Measurements from ENCODE around the gene ZNF556.

Gene ZNF556

GRCh38 chr19:2867025-2867991, at the start of gene ZNF556:
Gene ZNF556 (plus strand): TSS chr19:2867335. CDS start chr19:2867422, 87 bp downstream.
- peak within 1 kb of the TSS in 1 of 10 experiments; percentile 3; a peak in 1 of 20 replicates for H3K4me3 ChIP-seq
- H3K4me2 ChIP-seq, result peak within 1 kb of the TSS in 10 of 11 experiments; percentile 17 to 75 (median 68); a peak in 17 of 22 replicates
- H3K27ac ChIP-seq, result peak within 1 kb of the TSS in 8 of 11 experiments; percentile 59 to 84 (median 76); a peak in 15 of 22 replicates
- peaks cover 57 to 89% (median 72%) of the 10 kb centered on the region in 11 experiments for H3K9me3 ChIP-seq (replicated peaks in 1 of 11)
- peak within 1 kb of the TSS in 4 of 11 experiments; percentile 66 to 77 (median 72); a peak in 6 of 22 replicates for H3K9ac ChIP-seq
- H3K4me1 ChIP-seq, result peaks cover 10 to 53% (median 37%) of the 10 kb centered on the region in 10 experiments; a peak in 19 of 20 replicates
- H3K27me3 ChIP-seq, result no peaks in the 10 kb centered on the region
- H3K36me3 ChIP-seq, result no peaks in the 10 kb centered on the region
- TF ChIP-seq Cebpa-rat (IDR thresholded peaks at IDR 0.05), result no peak
- H4K20me1 ChIP-seq, result no peaks in the 10 kb centered on the region

GRCh38 chr19:2819540-2820111, 47.5 kb upstream of the ZNF556 start, which contains the start of gene ZNF554:
Gene ZNF554 (plus strand): TSS chr19:2819868. CDS start chr19:2820072, 204 bp downstream.
- Histone ChIP-seq H3K4me2 (peak within 1 kb of the TSS; percentile 89 to 100 (median 97)), H3K27ac (peak within 1 kb of the TSS; percentile 61 to 79 (median 71)), H3K4me3 (peak within 1 kb of the TSS; percentile 80 to 98 (median 88)), H3K4me1 (peaks cover 6 to 27% (median 21%) of the 10 kb centered on the region in 10 experiments; a peak in 18 of 20 replicates), H4K20me1 (peaks cover 0 to 18% (median 0%) of the 10 kb centered on the region in 11 experiments; a peak in 3 of 22 replicates), H3K9ac (peak within 1 kb of the TSS; percentile 77 to 91 (median 85)), H3K27me3 (no peaks in the 10 kb centered on the region), H3K9me3 (replicated peaks in 1 of 11) (peaks cover 11 to 29% (median 21%) of the 10 kb centered on the region in 11 experiments; a peak in 15 of 22 replicates), H3K36me3 (peaks cover 0 to 41% (median 19%) of the 10 kb centered on the region in 11 experiments; a peak in 15 of 22 replicates)
- no peak for TF ChIP-seq Cebpa-rat (IDR thresholded peaks at IDR 0.05)

GRCh38 chr19:2820112-2820702, 46.9 kb upstream of the ZNF556 start:
- peak overlapping the region; percentile 77 to 91 (median 85) for H3K9ac ChIP-seq
- peak overlapping the region; percentile 89 to 100 (median 97) for H3K4me2 ChIP-seq
- H3K4me3 ChIP-seq, result peak overlapping the region; percentile 80 to 98 (median 88)
- peaks cover 6 to 31% (median 21%) of the 10 kb centered on the region in 10 experiments; a peak in 18 of 20 replicates for H3K4me1 ChIP-seq
- peak overlapping the region; percentile 61 to 79 (median 71) for H3K27ac ChIP-seq
- H3K9me3 ChIP-seq (replicated peaks in 1 of 11), result peaks cover 15 to 33% (median 26%) of the 10 kb centered on the region in 11 experiments; a peak in 21 of 22 replicates
- H3K27me3 ChIP-seq, result no peaks in the 10 kb centered on the region
- TF ChIP-seq Cebpa-rat (IDR thresholded peaks at IDR 0.05), result no peak
- H4K20me1 ChIP-seq, result peaks cover 0 to 13% (median 0%) of the 10 kb centered on the region in 11 experiments; a peak in 3 of 22 replicates
- H3K36me3 ChIP-seq, result peaks cover 0 to 35% (median 18%) of the 10 kb centered on the region in 11 experiments; a peak in 12 of 22 replicates

DNA sequence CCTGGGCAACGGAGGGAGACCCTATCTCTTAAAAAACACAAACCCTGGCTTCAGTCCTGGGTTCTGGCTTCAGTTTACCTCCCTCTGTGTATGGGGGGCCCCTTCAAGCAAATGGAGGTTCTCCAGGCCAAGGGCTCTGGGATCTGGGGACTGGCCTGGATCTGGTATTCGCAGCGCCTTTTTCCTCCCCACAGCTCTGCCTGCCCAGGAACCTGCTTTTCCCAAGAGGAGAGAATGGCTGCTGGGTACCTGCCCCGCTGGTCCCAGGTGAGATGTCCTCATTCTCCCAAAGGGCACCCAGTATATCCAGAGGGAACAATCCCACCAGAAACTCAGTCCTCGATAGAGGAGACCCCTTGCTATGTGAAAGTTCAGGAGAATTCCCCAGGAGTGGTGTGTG, 44.3 kb upstream of the ZNF556 start:
- H3K27ac ChIP-seq, result no peak overlapping the region
- TF ChIP-seq Cebpa-rat (IDR thresholded peaks at IDR 0.05), result no peak
- peaks cover 10 to 40% (median 35%) of the 10 kb centered on the region in 11 experiments; a peak in 19 of 22 replicates for H3K36me3 ChIP-seq
- H3K4me2 ChIP-seq, result no peak overlapping the region
- H3K27me3 ChIP-seq, result no peaks in the 10 kb centered on the region
- peaks cover 6 to 37% (median 24%) of the 10 kb centered on the region in 10 experiments; a peak in 18 of 20 replicates for H3K4me1 ChIP-seq
- no peaks in the 10 kb centered on the region for H4K20me1 ChIP-seq
- H3K4me3 ChIP-seq, result no peak overlapping the region
- peaks cover 41 to 59% (median 53%) of the 10 kb centered on the region in 11 experiments for H3K9me3 ChIP-seq (replicated peaks in 1 of 11)
- no peak overlapping the region for H3K9ac ChIP-seq

DNA sequence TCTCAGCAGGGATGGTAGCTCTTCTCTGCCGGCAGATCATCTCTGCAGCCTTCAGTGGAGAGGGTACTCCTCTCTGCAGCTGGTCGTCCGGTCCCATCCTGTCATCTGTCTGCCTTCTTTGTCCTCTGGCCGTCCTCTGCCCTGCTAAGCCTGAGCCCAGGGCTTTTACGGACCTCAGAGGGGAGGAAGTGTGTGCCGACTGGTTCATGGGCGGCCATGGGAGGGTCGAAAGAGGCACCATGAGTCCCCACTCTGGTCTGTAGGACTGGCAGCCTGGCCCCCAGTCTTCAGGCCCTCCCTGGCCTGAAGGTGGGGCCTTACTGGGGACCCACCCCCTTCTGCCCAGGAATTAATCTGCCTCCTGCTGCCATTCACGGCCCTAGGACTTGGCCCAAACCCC, 43.5 kb upstream of the ZNF556 start:
- Histone ChIP-seq H3K27ac (no peak overlapping the region; a peak in 1 of 22 replicates), H3K36me3 (peaks cover 10 to 47% (median 38%) of the 10 kb centered on the region in 11 experiments; a peak in 19 of 22 replicates), H3K4me2 (peak overlapping the region in 7 of 11 experiments; percentile 7 to 47 (median 27); a peak in 9 of 22 replicates), H3K4me1 (peaks cover 7 to 45% (median 31%) of the 10 kb centered on the region in 10 experiments; a peak in 18 of 20 replicates), H3K27me3 (no peaks in the 10 kb centered on the region), H3K9ac (0 out of 22 replicates have a peak overlapping the region, but pooled peaks of 1 of the 11 experiments have one; percentile 11), H3K9me3 (replicated peaks in 1 of 11) (peaks cover 49 to 67% (median 61%) of the 10 kb centered on the region in 11 experiments), H4K20me1 (no peaks in the 10 kb centered on the region), H3K4me3 (no peak overlapping the region)
- TF ChIP-seq Cebpa-rat (IDR thresholded peaks at IDR 0.05), result no peak

GRCh38 chr19:2824129-2824528, 43.0 kb upstream of the ZNF556 start:
- H3K4me2 ChIP-seq, result peak overlapping the region in 7 of 11 experiments; percentile 7 to 47 (median 27); a peak in 10 of 22 replicates
- no peak overlapping the region for H3K27ac ChIP-seq
- no peaks in the 10 kb centered on the region for H4K20me1 ChIP-seq
- H3K27me3 ChIP-seq, result no peaks in the 10 kb centered on the region
- no peak overlapping the region for H3K4me3 ChIP-seq
- H3K9me3 ChIP-seq (replicated peaks in 1 of 11), result peaks cover 54 to 72% (median 66%) of the 10 kb centered on the region in 11 experiments
- peaks cover 10 to 52% (median 42%) of the 10 kb centered on the region in 11 experiments; a peak in 19 of 22 replicates for H3K36me3 ChIP-seq
- no peak for TF ChIP-seq Cebpa-rat (IDR thresholded peaks at IDR 0.05)
- H3K4me1 ChIP-seq, result peaks cover 7 to 45% (median 31%) of the 10 kb centered on the region in 10 experiments; a peak in 18 of 20 replicates
- 0 out of 22 replicates have a peak overlapping the region, but pooled peaks of 1 of the 11 experiments have one; percentile 11 for H3K9ac ChIP-seq

DNA sequence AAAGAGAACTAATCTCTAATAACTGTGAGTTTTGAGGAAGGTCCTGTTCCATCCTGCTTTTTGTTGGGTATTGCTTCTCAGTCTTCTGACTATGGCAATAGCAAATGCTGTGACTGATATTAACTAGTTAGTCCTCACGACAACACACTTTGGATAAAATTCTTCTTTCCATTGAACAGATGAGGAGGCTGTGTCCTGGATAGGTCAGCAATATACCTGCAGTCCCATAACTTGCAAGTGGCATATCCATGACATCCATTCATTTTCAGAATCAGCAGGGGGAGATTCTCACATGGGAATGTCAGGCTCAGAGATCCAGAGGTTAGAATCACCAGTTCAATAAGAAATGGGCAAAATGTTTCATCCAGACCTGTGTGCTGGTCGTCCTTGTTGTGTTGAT, 40.1 kb upstream of the ZNF556 start:
- TF ChIP-seq Cebpa-rat (IDR thresholded peaks at IDR 0.05), result no peak
- no peak overlapping the region for H3K9ac ChIP-seq
- H3K4me3 ChIP-seq, result no peak overlapping the region
- H3K27me3 ChIP-seq, result no peaks in the 10 kb centered on the region
- peaks cover 82 to 99% (median 90%) of the 10 kb centered on the region in 11 experiments for H3K9me3 ChIP-seq (replicated peaks in 1 of 11)
- H3K27ac ChIP-seq, result no peak overlapping the region
- peaks cover 13 to 64% (median 44%) of the 10 kb centered on the region in 11 experiments; a peak in 21 of 22 replicates for H3K36me3 ChIP-seq
- H4K20me1 ChIP-seq, result no peaks in the 10 kb centered on the region
- peaks cover 0 to 32% (median 18%) of the 10 kb centered on the region in 10 experiments; a peak in 13 of 20 replicates for H3K4me1 ChIP-seq
- H3K4me2 ChIP-seq, result no peak overlapping the region

Data from BLaER1 treated with 17β-estradiol and CSF1 and Interleukin-3, amounts not matched to agents 10 nM and 100 nM (cell line).